GM19193 (cell line): ENCODE results near the gene OMD.

Source experiments
- POLR2A ChIP-seq: IDR thresholded peaks from 4 replicates; pipeline ENCODE4 v1.6.1; 2011; ENCODE audit not compliant: insufficient read depth, insufficient read length; ENCODE audit errors: extremely low read depth

The OMD gene

GRCh38 chr9:92426501-92427145 lies 2.4 kb upstream of the OMD start:
- TF ChIP-seq POLR2A, result no peak

GRCh38 chr9:92425474-92425873 lies 1.2 kb upstream of the OMD start:
- TF ChIP-seq POLR2A, result no peak

GRCh38 chr9:92423612-92424011 lies 659 bp downstream of the OMD start:
- TF ChIP-seq POLR2A, result no peak

- no peak for TF ChIP-seq POLR2A
Observed at GRCh38 chr9:92422611-92423338, 1.5 kb downstream of the OMD start.

GRCh38 chr9:92414566-92414965 lies 9.7 kb downstream of the OMD start:
- no peak for TF ChIP-seq POLR2A

GRCh38 chr9:92408747-92409478 lies 15.4 kb downstream of the OMD start:
- no peak for TF ChIP-seq POLR2A

- no peak for TF ChIP-seq POLR2A
Observed at GRCh38 chr9:92407818-92408217, 16.5 kb downstream of the OMD start.

GRCh38 chr9:92406477-92406876 lies 17.8 kb downstream of the OMD start:
- TF ChIP-seq POLR2A, result no peak

GRCh38 chr9:92405818-92406217 lies 18.5 kb downstream of the OMD start:
- TF ChIP-seq POLR2A, result no peak

GRCh38 chr9:92404042-92404836 lies 20.0 kb downstream of the OMD start, which contains the start of gene OGN:
OGN (minus strand) TSS chr9:92404578; CDS start chr9:92403407, 1,171 bp downstream.
- no peak for TF ChIP-seq POLR2A

GRCh38 chr9:92402826-92403745 lies 21.2 kb downstream of the OMD start:
- no peak for TF ChIP-seq POLR2A

GRCh38 chr9:92402360-92402759 lies 21.9 kb downstream of the OMD start:
- no peak for TF ChIP-seq POLR2A

GRCh38 chr9:92397853-92398252 lies 26.4 kb downstream of the OMD start:
- no peak for TF ChIP-seq POLR2A

- TF ChIP-seq POLR2A, result no peak
Observed at GRCh38 chr9:92395617-92396016, 28.7 kb downstream of the OMD start.

GRCh38 chr9:92393686-92394085 lies 30.6 kb downstream of the OMD start:
- no peak for TF ChIP-seq POLR2A

GRCh38 chr9:92392690-92393089 lies 31.6 kb downstream of the OMD start:
- TF ChIP-seq POLR2A, result no peak
